NCI-H2171 treated with DMSO at 0.1 percent for 48 hours (cell line): ENCODE measurements around the gene TMEM271.

Experiments used
- DNase-seq: peaks from one replicate; lab custom pipeline; 2025; lab: John Stamatoyannopoulos, UW

Gene TMEM271

DNA sequence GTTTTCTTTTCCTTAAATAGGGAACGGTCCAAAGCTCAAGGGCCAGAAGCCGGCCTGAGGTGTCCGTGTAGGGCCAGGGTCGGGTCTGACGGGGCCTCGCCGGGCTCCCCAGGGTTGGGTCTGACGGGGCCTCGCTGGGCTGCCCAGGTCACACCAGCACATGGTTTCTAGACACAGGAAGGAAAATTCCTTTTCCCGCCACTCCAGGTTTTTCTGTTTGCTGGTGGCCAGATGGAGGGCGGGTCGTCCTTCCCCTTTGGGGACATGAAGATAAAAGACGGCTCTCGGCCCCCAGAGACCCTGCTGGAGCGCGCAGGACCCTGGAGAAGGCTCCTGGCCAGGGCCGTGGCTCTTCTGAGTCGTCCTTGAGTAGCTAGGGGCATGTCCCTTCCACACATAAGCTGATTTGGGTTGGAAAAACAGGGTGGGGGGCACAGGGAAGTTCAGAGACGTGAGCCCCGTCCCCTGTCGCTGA, 42.0 kb downstream of the TMEM271 start:
- DNase-seq: no peak

DNA sequence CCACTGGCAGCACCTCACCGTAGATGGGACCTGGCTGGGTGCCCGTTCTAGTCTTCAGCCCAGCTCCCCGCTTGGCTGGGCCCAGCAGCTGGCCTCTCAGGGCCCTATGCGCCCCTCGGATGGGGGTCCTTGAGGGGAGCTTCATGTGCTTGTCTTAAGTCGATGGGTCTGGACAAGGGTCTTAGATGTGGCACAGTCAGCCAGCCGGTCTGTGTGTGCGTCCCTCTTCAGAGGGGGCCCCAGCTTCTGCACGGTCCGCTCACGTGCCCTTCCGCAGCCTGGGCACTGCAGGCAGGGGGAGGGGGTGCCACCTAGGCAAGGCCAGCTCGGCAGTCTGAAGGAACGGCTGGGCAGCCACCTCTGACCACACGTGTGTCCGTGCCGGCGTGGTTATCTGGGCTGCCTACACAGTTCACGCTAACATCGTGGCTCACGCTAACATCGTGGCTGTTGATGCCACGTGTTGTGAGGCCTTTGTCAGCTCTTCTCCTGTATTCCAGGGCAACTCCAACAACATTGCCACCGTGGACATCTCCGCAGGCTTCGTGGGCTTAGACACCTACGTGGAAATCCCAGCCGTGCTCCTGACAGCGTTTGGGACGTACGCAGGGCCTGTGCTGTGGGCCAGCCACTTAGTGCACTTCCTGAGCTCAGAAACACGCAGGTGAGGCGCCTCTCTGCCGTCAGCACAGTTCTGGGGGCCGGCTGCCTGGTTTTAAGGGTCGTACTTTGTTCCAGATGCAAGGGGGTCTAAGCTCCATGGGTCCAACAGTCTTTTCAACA, 42.6 kb downstream of the TMEM271 start:
- DNase-seq: no peak

DNA sequence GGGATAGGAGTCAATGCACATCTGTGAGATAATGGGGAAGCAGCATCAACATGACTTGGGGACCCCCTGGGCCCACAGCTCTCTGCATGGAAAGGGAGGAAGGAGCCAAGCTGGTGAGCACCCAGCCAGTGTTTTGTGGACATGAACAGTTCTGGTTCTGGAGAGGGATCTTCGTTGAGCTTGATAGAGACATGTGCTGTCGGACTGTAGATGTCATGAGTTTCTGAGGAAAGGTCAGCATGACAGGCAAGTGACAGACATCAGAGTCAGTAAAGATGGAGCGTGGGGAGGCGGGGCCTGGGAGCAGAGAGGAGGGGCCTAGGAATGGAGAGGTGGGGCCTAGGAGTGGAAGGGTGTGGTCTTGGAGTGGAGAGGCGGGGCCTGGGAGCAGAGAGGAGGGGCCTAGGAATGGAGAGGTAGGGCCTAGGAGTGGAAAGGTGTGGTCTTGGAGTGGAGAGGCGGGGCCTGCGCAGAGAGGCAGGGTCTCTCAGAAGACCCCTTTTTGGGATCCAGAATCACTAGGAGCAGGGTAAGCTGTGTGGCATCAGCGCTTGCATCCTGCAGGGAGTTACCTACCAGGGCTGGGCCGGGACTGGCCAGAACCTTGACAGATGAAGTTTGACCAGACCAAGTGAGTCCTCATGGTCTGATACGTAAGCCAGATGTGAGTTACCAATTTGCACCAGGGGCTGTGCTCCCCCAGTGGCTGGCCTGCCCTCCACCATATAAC, 43.3 kb downstream of the TMEM271 start:
- no peak for DNase-seq

DNA sequence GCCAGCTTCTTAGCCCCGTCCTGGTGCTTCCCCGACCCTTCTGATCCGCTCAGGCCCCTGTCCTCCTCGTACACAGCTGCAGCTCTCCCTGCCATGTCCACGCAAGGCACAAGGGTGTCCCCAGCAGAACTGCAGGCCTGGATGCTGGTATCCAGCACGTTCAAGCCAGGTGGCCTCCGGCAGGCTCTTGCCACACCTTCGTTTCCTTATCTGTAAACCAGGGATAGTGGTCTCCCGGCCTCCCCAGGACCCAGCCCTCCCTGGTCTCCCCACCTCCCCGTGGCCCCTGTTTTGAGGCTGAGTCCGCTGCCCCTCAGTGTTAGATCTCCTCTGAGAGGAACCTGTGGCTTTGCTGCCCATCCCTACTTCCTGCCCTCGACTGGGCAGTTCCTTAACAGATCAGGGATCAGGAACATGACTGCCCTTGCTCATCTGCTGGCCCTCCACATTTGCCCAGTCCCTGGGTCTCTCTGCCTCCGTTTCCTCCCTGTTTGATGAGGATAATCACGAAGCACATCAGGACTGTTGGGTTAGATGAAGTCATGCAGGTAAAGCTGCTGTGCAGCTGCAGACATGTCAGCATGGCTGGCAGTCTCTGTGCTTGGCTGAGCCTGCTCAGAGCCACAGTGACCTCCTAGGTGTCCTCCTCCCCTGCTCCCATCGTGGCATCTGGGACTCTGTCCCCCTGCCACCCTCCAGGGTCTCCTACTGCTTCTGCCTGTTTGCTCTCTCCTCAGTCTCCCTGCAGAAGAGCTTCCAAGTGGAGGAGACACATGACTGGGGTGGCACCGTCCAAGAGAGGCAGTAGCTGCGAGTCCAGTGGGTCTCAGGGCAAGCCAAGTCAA, 44.2 kb downstream of the TMEM271 start:
- DNase-seq: no peak

DNA sequence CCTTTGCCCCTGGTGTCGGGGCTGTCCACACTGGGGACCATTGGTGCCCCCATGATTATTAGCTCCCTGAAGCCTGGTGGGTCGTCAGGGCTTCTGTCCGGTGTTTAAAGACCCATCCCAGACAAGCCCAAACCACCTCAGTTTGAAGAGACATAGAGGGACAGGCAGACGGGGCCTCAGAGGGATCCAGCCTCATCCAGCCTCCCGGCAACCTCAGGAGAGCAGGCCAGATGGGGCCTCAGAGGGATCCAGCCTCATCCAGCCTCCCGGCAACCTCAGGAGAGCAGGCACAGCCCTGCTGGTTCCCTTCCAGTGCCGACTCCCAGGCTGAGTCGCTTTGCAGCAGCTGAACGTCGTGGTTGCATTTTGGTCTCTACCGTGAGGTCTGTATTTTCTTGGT, 45.0 kb downstream of the TMEM271 start:
- no peak for DNase-seq

DNA sequence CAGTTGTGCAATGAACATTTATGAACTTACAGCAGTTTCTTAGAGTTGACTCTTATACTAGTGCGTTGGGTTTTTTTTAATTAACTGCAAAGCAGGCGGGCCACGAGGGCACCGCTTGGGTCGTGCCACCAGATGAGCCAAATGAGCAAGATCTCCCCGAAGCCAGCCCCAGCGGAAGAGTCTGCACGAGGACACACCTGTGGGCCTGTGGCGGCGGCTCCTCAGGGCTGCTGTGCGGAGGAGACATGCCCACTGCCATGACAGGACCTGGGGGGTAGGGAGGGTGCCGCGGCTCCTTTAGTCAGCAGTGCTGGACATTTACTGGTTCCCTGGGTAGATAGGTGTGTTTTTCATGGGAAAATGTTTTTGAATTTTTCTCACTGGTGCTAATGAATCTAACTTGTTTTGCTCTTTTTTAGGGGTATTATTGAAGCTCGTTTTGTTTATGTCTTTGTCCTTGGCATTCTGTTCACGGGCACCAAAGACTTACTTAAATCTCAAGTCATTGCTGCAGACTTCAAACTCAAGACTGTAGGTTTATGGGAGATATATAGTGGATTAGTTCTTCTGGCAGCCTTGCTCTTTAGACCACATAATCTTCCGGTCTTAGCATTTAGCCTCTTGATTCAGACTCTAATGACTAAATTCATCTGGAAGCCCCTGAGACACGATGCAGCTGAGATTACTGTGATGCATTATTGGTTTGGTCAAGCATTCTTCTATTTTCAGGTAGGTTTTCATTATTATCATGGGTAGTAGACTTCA, 45.9 kb downstream of the TMEM271 start:
- DNase-seq: no peak

DNA sequence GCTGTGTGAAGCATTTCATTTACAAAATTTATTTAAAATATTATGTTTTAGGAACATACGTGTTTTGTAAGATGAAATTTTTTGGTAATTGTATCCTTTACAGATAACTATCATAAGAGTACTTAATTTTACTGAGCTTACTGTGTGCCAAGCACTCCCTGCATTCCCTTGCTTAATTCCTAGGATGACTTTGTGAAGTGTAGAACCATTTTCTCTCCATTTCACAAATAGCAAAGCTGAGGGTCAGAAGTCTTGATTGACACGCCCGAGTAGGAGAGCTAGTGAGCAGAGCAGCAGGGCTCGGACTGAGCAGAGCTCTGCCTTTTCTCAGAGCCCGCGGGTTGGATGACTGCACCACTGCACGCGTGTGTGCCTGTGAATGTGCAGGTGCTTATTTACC, 46.5 kb downstream of the TMEM271 start:
- no peak for DNase-seq

DNA sequence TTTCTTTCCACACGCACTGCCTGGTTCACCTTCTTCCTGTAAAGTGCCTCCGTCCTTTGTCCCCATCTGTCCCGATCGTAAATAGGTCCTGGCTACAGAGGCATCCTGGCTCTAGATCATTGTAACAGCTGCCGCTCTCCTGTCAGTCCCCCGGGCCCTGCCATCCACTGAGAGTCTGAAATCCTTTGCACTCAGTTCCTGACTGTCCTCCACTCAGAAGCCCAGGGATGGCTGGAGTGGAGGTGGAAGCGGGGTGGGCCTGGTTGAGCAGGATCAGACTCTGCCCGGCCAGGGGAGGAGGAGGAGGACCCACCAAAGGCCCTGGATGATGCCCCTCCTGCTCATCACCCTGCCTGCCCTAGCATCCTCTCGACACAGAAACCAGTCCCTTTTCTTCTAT, 47.3 kb downstream of the TMEM271 start:
- peak; percentile 1 for DNase-seq

DNA sequence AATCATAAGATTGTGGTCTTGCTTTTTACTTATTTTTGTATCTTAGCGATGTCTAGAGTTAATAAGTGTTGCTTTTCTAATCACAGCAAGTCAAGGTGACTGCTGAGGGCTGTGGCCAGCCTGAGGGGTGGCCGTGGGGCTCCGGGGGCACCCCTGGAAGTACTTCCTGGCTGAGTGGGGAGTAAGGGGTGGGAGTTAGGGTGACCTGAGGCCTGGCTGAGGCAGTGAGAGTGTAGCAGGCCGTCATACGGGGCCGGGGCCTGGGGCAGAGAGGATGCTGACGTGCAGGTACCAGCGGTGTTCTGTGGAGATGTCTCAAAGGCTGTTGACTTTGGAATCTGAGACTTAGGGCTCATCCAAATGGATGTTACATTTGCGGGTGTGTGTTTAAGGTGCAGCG, 47.8 kb downstream of the TMEM271 start:
- DNase-seq: no peak

DNA sequence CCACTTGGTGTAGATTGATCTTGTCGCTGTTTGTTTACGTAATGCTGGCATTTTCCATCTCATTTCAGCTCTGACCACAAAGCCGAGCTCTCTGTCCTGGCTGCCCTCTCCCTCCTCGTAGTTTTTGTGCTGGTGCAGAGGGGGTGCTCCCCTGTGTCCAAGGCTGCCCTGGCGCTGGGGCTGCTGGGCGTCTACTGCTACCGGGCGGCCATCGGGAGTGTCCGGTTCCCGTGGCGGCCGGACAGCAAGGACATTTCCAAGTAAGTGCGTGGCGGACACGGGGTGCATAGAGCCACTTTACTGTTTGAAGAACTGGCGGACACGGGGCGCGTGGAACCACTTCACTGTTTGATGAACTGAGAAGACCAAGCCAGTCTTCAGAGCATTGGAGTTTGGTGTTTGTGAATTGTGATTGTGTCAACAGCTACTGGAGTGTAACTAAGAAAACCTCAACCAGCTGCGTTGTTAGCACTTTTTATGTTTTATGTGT, 49.1 kb downstream of the TMEM271 start:
- no peak for DNase-seq

DNA sequence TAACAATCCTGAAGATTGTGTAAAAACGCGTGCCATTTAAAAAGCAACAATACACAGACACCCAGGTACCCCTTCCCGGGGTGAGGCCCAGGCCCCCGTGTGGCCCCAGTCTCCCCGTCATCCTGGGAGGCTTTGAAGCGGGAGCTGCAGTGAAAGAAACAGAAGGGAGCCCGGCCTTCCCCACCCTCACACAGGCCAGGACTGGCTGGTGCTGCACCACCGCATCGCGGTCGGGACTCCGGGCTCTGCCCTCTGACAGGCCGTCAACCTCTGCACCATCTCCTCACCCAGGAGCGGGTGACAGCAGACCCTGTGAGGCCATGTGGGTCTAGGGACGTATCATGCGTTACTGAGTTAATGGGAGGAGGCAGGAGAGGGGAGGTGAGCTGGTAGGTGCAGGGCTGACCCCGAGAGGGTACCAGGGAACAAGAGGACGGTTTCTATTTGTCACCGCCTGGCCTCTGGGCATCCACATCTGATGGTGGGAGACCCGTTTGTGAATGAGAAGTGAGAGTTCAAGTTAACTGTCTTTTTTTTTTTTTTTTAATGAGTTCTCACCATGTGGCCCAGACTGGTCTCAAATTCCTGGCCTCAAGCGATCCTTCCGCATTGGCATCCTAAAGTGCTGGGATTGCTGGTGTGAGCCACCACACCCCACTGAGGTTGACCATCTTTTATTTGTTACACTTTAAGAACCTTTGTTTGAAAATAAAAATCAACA, 49.7 kb downstream of the TMEM271 start:
- no peak for DNase-seq

DNA sequence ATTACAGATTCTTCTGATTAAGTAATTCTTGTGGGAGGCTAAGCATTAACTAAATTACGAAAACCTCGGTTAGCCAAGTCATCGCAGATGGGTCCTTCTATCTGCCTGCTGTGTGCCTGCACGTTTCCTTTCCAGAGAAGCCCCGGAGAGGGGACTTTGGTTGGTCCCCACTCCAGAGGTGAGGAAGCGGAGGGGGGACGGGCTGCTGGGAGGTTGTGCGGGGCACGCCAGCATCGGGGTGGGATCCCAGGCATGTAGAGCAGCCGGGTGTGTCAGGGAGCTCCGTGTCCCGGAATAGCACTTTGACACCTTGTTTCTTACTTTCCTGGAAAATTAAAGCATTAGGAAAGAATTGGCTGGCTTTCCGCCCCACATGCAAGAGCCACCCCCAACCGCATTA, 50.4 kb downstream of the TMEM271 start:
- no peak for DNase-seq

DNA sequence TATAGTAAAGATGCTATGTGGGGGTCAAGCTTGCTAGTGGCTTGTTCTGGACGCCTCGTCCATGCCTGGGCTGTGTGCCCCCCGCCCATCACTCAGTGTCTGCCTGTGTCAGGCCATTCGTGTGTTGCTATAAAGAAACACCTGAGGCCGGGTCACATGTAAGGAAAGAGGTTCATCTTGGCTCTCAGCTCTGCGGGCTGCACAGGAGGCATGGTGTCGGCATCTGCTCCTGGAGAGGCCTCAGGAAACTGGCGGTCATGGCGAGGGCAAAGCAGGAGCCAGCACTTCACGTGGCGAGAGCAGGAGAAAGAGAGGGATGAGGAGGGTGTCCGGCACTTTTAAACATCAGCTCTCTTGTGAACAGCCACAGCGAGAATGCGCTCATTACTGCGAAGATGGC, 51.9 kb downstream of the TMEM271 start:
- no peak for DNase-seq
